ENCODE results near the gene PTGDS.

Gene PTGDS

GRCh38 chr9:136977223-136977622, at the start of gene PTGDS:
PTGDS (plus strand) TSS chr9:136977504; CDS start chr9:136977579, 75 bp downstream.
- TF ChIP-seq ISL1 (CRISPR knock-in tag; IDR thresholded peaks at IDR 0.05) (no peak), ZNF8 (CRISPR knock-in tag; IDR thresholded peaks at IDR 0.05) (no peak), ZNF565 (CRISPR knock-in tag; conservative IDR thresholded peaks at IDR 0.05; ENCODE audit: low read depth) (no peak), BACH2 (CRISPR knock-in tag; IDR thresholded peaks at IDR 0.05; ENCODE audit: borderline replicate concordance) (no peak), TCF4 (CRISPR knock-in tag; IDR thresholded peaks at IDR 0.05; ENCODE audit: borderline replicate concordance) (no peak), ZC3H10 (CRISPR knock-in tag; IDR thresholded peaks at IDR 0.05) (no peak)
- TF ChIP-seq, protein P1, sequence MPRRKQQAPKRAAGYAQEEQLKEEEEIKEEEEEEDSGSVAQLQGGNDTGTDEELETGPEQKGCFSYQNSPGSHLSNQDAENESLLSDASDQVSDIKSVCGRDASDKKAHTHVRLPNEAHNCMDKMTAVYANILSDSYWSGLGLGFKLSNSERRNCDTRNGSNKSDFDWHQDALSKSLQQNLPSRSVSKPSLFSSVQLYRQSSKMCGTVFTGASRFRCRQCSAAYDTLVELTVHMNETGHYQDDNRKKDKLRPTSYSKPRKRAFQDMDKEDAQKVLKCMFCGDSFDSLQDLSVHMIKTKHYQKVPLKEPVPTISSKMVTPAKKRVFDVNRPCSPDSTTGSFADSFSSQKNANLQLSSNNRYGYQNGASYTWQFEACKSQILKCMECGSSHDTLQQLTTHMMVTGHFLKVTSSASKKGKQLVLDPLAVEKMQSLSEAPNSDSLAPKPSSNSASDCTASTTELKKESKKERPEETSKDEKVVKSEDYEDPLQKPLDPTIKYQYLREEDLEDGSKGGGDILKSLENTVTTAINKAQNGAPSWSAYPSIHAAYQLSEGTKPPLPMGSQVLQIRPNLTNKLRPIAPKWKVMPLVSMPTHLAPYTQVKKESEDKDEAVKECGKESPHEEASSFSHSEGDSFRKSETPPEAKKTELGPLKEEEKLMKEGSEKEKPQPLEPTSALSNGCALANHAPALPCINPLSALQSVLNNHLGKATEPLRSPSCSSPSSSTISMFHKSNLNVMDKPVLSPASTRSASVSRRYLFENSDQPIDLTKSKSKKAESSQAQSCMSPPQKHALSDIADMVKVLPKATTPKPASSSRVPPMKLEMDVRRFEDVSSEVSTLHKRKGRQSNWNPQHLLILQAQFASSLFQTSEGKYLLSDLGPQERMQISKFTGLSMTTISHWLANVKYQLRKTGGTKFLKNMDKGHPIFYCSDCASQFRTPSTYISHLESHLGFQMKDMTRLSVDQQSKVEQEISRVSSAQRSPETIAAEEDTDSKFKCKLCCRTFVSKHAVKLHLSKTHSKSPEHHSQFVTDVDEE (CRISPR knock-in tag; IDR thresholded peaks at IDR 0.05) = no peak
- ATAC-seq = no peak

GRCh38 chr9:136928591-136928990, 48.7 kb upstream of the PTGDS start:
- no peak for TF ChIP-seq ZC3H10 (CRISPR knock-in tag; IDR thresholded peaks at IDR 0.05)
- no peak for TF ChIP-seq POU6F1 (CRISPR knock-in tag; IDR thresholded peaks at IDR 0.05; ENCODE audit: borderline replicate concordance, low read depth)
- no peak for TF ChIP-seq ZNF565 (CRISPR knock-in tag; conservative IDR thresholded peaks at IDR 0.05; ENCODE audit: low read depth)
- TF ChIP-seq, protein P2, sequence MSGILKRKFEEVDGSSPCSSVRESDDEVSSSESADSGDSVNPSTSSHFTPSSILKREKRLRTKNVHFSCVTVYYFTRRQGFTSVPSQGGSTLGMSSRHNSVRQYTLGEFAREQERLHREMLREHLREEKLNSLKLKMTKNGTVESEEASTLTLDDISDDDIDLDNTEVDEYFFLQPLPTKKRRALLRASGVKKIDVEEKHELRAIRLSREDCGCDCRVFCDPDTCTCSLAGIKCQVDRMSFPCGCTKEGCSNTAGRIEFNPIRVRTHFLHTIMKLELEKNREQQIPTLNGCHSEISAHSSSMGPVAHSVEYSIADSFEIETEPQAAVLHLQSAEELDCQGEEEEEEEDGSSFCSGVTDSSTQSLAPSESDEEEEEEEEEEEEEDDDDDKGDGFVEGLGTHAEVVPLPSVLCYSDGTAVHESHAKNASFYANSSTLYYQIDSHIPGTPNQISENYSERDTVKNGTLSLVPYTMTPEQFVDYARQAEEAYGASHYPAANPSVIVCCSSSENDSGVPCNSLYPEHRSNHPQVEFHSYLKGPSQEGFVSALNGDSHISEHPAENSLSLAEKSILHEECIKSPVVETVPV (CRISPR knock-in tag; IDR thresholded peaks at IDR 0.05) = no peak
- TF ChIP-seq CSDC2 (CRISPR knock-in tag; IDR thresholded peaks at IDR 0.05) = no peak
- no peak for TF ChIP-seq ZFP30 (CRISPR knock-in tag; IDR thresholded peaks at IDR 0.05)
- no peak for TF ChIP-seq TOX (CRISPR knock-in tag; IDR thresholded peaks at IDR 0.05; ENCODE audit: borderline replicate concordance)
- no peak for TF ChIP-seq OSR1 (CRISPR knock-in tag; IDR thresholded peaks at IDR 0.05)
- TF ChIP-seq, protein P1 (CRISPR knock-in tag; IDR thresholded peaks at IDR 0.05) = no peak
- no peak for TF ChIP-seq ESRRG (CRISPR knock-in tag; IDR thresholded peaks at IDR 0.05)
- no peak for TF ChIP-seq ZFP3 (CRISPR knock-in tag; IDR thresholded peaks at IDR 0.05)
- ATAC-seq = no peak; the same call in 2 of the 3 replicates

DNA sequence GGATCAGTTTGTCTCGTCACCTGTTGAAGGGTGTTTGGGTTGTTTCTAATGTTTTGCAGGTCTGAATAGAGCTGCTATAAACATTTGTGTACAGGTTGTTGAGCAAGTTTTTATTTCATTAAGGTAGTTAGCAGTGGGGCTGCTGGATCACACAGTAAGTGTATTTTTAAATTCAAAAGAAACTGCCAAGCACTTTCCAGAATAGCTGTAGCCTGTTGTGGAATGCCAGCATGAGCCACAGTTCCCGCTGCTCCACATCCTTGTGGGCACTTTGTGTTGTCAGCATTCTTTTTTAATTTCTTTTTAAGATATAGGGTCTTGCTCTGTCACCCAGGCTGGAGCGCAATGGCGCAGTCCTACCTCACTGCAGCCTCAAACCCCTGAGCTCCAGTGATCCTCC, 47.3 kb upstream of the PTGDS start:
- no peak for ATAC-seq
- no peak for TF ChIP-seq ZNF565 (CRISPR knock-in tag; conservative IDR thresholded peaks at IDR 0.05; ENCODE audit: low read depth)
- TF ChIP-seq, protein P3, sequence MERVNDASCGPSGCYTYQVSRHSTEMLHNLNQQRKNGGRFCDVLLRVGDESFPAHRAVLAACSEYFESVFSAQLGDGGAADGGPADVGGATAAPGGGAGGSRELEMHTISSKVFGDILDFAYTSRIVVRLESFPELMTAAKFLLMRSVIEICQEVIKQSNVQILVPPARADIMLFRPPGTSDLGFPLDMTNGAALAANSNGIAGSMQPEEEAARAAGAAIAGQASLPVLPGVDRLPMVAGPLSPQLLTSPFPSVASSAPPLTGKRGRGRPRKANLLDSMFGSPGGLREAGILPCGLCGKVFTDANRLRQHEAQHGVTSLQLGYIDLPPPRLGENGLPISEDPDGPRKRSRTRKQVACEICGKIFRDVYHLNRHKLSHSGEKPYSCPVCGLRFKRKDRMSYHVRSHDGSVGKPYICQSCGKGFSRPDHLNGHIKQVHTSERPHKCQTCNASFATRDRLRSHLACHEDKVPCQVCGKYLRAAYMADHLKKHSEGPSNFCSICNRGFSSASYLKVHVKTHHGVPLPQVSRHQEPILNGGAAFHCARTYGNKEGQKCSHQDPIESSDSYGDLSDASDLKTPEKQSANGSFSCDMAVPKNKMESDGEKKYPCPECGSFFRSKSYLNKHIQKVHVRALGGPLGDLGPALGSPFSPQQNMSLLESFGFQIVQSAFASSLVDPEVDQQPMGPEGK (CRISPR knock-in tag; IDR thresholded peaks at IDR 0.05; ENCODE audit: borderline replicate concordance) = no peak
- no peak for TF ChIP-seq BACH2 (CRISPR knock-in tag; IDR thresholded peaks at IDR 0.05; ENCODE audit: borderline replicate concordance)
- no peak for TF ChIP-seq ZNF8 (CRISPR knock-in tag; IDR thresholded peaks at IDR 0.05)
- TF ChIP-seq RARB (CRISPR knock-in tag; IDR thresholded peaks at IDR 0.05) = no peak
- no peak for TF ChIP-seq OSR1 (CRISPR knock-in tag; IDR thresholded peaks at IDR 0.05)
- no peak for TF ChIP-seq ESRRG (CRISPR knock-in tag; IDR thresholded peaks at IDR 0.05)
- no peak for TF ChIP-seq ZFP3 (CRISPR knock-in tag; IDR thresholded peaks at IDR 0.05)
- no peak for TF ChIP-seq SNAI2 (CRISPR knock-in tag; IDR thresholded peaks at IDR 0.05)
- TF ChIP-seq PPARA (CRISPR knock-in tag; IDR thresholded peaks at IDR 0.05; ENCODE audit: borderline replicate concordance) = no peak
- TF ChIP-seq ARNTL (CRISPR knock-in tag; IDR thresholded peaks at IDR 0.05; ENCODE audit: borderline replicate concordance, low read depth) = no peak
- TF ChIP-seq, protein P2 (CRISPR knock-in tag; IDR thresholded peaks at IDR 0.05) = no peak
- TF ChIP-seq ISL1 (CRISPR knock-in tag; IDR thresholded peaks at IDR 0.05) = no peak
- TF ChIP-seq POU6F1 (CRISPR knock-in tag; IDR thresholded peaks at IDR 0.05; ENCODE audit: borderline replicate concordance, low read depth) = no peak

All from SK-N-SH treated with all-trans-retinoic acid at 6 μM for 48 hours (cell line).